Loucy (cell line): ENCODE data around the gene FXYD6.

Experiments
- CTCF ChIP-seq: fragments of 200-600 bp; sonication (generic); conservative IDR thresholded peaks from 2 replicates; pipeline ENCODE4 v1.5.1; 2014; ENCODE audit warnings: mild to moderate bottlenecking, antibody characterized with exemption, low read length
- EZH2phosphoT487 ChIP-seq: fragments of 200-600 bp; IDR thresholded peaks from 2 replicates; pipeline ENCODE4 v1.6.1; 2018; ENCODE audit warnings: antibody characterized with exemption, mild to moderate bottlenecking, moderate library complexity, borderline replicate concordance

- TF ChIP-seq CTCF = no peak
- no peak for TF ChIP-seq EZH2phosphoT487
Observed at GRCh38 chr11:117805045-117805444, 71.4 kb downstream of the FXYD6 start.
